Fibroblast of the conjunctiva (primary cell): Measurements from ENCODE around the gene TIMM21.

Source experiments
- DNase-seq: peaks from one replicate; pipeline ENCODE4 v3.0.0-alpha.2; 2010; ENCODE audit warnings: low read depth

TIMM21 gene

DNA sequence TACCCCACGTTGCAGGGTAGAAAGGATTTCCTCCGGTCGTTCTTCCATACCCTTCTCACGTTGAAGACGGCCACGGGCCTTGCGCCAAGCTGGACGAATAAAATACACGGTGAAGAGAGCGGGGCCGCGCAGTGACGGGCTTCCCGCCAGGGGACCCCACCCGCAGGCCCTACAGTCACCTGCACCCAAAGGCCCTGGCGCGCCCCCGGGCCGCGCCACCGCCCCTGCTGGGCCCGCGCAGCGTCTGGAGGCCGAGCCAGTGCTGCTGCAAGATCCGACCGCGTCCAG, 888 bp upstream of the TIMM21 start:
- DNase-seq: no peak

DNA sequence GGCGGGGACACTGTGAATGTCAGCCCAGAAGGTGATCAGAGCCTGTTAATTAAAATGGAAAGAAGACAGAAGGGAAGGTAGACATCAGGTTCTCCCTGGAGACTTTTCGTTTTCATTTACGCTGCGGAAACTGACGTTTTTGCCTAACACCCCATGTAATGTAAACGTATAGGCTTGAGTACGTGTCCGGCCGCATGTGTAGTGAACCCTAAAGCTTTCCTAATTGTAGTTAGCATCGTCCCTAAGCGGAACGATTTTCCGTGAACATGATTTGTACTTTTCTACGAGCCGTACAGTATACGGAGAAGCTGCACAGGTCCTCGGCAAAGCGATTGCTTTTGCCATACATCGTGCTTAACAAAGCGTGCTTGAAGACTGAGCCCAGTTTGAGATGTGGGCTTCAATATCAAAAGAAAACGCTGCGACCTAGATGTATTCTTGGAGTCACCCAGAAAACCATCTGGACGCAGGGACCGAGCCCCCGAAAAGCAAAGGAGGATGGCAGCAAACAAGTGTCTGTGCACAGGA, 284 bp downstream of the TIMM21 start:
- DNase-seq: no peak

DNA sequence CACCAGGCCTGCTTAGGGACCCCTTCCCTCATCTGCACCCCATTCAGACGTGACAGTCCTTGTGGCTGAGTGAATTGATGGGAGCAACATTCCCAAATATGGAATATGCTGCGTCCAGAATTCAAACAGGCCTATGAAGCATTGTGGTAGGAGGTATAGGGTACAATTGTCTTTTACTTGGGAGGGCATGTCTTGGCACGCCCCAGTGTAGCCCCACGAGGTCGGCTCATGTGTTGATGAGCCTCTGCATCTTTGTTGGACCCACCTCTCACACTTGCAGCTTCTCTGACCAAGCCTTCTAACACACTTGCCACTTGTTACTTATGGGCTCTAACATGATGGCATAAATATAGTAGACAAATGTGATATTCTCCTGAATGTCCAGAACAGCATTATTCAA, 1.6 kb downstream of the TIMM21 start:
- no peak for DNase-seq

DNA sequence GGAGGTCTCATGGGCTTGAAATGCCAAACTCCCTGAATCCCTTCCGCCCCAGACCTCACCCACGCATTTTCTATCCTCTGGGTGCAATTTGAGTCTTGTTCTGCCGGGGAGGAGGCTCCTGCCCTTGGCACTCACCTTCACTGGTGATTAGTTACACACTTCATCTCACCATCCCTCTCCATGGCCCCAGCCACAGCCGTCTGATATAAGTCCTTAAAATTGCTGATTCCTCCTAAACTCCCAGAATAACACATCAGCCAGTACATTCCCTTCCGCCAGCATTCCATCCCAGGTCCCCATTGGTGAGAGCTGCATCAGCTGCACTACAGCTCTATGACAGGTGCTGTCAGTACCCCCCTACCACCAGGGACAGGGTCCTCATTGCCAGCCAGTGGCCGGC, 3.9 kb downstream of the TIMM21 start:
- DNase-seq: no peak

DNA sequence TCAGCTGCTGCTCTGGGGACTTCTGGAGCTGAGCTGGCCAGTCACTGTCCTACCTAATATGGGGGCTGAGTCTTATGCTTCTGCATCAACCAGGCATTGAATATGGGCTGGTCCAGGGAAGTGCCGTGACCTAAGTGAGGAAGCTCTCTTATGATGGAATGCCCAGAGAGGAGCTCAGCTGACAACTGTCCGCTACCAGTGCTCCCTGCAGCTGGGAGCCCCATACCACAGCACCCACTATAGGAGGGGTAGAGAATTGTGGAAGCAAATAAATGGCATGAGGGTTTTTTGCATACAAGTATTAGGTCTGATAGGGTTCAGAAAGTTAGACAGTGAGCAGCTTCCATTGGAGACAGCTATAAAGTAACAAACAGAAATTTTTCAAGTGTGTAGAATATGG, 4.5 kb downstream of the TIMM21 start:
- DNase-seq: no peak

DNA sequence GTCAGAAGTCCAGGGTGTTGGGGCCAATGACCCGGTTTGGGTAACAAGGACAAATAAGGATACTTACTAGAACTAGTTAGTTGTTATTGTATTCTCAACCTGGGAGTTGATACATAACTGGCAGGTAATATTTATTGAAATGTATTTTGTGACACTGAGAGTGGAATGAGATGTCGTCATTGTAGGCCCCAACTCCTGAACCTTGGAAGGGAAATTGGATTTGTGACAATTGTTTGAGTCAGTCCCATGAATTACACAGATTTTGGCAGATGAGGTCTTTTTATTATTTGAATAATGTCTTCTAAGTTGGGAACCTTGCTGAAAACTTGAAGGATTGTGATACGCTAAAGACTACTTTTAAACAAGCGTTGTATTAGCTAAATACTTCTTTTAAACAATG, 5.1 kb downstream of the TIMM21 start:
- DNase-seq: no peak

DNA sequence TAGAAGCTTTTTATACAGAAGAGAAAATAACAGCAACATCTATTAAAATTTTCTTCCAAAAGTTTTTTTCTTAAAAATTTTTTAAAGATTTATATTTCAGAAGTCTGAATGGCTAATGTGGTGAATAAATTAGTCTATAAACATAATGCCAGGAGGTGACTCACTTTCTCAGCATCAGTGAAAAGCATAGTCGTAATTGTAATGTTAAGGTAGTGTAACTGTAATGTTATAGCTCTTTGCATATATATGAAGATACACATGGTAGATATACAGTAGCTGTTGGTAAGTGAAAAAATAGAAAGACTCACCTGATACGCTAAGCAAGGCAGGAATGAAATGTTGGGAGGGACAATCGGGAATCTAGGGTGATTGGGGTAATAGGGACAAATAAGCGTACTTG, 5.5 kb downstream of the TIMM21 start:
- DNase-seq: no peak

DNA sequence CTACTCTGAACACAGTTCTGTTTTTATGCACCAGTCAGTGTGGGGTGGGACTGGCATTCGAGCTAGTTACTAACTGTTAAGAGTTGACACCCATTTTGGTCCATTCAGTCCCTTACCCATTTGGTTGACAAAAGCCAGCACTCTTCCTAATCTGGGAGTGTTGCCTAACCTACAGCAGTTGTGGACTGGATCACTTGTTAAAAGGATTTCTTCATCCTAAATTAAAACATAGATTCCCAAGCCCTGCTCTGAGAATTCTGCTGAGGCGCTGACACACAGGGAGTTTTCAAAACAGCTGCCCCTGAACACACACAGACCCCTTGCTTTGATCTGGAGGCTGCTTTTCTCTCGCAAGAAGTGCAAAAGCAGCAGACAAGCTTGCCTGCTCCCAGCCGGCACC, 6.4 kb downstream of the TIMM21 start:
- DNase-seq: no peak

DNA sequence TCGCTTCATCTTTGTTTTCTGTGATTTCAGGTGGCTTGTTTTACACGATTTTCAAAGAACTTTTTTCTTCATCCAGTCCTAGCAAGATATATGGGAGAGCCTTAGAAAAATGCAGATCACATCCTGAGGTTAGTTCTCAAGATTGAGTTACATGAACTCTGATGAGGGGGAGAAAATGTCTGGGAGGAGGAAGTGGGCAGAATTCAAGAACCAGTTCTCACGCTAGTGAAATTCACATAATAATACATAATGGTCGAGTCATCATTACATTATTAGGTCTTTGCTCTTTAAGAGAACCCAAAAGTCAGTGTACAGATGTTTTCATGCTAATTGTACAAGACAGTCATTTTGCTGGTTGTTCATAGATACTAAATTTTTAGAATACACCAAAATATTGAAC, 7.0 kb downstream of the TIMM21 start:
- no peak for DNase-seq

DNA sequence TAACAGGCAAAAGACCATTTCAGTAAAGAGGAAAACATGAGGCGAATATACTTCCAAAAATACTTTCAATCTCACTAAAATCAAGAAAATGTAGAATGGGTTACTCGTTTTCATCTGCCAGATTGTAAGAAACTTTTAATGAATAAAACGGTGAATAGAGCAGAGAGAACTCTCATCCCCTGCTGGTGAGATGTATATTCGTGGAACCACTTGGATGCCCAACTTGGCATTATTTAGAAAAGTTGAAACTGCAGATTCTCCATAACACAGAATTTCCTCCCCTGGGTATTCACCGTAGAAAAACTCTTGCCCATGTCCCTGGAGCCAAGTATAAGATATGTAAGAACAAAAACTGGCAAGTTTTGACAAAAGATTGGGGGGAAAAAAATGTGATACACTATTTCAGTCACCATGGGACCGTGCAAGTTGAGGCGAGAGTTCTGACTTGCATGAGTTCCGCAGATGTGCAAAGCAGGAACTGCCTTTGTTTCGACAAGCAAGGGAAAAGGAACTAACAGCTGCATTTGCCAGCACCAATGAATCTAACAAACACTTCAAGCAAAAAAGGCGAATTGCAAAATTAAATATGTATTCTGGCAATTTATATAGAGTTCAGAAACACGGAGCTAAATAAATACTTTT, 14.8 kb downstream of the TIMM21 start:
- DNase-seq: no peak

DNA sequence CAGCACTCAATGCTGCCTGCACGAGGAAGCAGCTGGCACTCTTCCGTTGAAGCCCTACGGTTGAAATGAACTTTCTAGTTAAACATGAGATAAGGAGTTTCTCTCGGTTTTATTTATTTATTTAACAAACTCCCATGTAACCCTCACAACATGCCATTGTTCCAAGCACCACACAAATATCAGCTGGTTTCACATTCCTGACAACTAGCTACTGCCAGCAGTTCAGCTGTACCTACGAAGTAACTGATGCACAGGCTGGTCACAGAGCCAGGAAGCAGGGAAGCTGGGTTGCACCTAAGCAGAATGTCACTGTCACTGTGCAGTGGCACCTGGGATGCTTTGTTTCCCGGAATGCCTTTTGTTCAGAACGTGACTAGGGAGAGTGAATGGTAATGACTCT, 18.1 kb downstream of the TIMM21 start:
- DNase-seq: no peak

DNA sequence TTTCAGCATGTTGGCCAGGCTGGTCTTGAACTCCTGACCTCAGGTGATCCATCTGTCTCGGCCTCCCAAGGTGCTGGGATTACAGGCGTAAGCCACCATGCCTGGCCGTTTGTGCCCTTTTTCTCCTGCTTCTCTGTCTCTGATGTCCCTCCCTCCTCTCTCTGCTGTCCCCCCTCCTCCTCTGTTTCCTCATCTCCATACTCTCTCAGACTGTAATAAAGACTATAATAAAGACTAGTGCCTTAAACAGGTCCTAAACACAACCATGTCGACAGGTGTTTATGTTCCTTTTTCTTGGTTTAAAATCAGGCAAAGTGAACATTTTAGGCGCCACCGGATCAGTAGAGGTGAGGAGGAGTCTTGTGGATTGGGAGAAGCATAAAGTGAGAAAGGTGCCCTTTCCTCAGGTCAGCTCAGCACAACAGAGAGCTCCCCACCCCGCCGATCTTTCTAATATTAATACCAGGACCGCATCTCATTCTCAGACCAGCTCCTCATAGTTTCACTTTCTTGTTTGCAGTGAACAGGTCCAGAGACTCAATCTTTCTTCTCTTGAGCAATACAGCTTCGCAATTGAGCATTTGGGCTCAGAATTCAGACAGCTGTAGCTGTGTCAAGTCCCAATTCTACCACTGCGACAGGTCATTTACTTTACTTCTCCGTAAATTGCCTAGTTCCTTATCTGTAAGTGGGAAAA, 23.7 kb downstream of the TIMM21 start:
- no peak for DNase-seq

DNA sequence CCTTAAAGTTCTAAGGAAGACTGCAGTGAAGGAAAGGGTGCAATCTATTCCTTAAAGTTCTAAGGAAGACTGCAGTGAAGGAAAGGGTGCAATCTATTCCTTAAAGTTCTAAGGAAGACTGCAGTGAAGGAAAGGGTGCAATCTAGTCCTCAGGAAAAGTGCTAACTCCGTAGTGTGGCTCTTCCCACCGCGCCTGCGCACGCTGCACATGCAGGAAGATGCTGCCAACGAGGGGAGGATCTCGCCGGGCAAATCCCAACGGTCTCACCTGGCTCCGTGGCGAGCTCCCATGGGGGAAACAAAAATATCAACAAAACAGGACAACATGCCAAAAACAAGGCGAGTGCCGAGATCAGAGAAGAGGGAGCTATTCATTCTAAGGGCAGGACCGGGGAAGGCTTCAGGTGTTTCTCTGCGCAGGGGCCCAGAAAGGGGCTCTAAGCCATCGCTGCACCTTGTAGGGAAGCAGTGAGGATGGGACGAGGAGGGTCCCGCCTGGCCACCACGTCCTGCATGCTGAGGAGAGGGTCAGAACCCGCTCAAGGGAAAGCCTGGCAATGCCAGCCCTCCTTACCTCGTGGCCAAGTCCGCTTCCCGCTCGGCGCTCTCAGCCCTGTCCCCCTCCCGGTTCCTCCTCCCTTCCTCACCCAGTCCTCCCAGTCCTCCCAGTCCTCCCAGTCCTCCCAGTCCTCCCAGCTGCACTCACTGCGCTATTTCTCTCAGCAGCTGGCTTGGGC, 24.5 kb downstream of the TIMM21 start:
- DNase-seq: no peak

DNA sequence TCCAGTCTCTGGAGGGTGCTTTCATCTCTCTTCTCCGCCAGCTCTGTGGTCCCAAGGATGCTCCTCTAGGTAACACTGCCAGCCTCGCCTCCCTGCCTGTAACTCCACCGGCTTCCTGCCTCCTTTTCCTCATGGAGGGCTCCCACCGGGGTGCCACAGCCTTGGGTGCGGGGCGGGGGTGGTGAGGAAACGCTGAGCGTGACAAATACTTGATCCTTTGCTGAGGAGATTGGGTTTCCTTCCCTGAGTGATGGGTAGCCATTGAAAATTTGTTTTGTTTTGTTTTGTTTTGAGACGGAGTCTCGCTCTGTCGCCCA, 25.1 kb downstream of the TIMM21 start:
- DNase-seq: no peak

DNA sequence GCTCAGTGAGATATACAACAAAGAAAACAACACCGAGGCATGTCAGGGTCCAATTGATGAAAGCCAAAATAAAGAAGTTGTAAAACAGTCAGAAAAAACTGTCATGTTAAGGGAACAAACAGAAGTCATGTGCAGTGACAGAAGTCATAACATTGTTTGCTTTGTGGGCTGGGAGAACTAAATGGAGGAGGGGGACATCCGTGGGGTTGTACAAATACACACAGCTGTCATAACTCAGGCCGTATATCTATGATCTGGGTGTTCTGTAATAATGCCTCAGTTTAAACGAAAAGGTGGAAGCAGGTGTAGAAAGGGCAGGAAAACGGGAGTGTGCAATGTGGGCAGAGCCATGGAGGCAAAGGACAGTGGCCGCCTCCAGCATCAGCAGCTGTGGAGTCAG, 27.3 kb downstream of the TIMM21 start:
- DNase-seq: no peak

DNA sequence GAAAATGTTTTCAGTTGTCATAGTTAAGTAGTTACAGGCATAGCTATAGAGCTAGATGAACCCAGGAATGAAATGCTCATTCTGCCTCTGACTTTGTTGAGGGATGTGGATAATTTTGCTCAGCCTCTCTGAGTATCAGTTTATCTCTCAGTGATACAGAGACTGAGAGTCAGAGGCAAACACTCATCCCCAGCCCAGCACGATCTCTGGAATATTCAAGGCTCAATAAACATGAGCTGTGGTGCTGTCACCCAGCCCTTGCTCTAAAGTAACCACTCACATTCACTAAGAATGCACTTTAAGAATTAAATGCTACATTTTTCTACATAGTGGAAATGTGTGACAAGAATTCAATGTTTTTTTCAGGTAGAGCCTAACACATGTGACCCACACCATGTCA, 30.6 kb downstream of the TIMM21 start:
- no peak for DNase-seq

DNA sequence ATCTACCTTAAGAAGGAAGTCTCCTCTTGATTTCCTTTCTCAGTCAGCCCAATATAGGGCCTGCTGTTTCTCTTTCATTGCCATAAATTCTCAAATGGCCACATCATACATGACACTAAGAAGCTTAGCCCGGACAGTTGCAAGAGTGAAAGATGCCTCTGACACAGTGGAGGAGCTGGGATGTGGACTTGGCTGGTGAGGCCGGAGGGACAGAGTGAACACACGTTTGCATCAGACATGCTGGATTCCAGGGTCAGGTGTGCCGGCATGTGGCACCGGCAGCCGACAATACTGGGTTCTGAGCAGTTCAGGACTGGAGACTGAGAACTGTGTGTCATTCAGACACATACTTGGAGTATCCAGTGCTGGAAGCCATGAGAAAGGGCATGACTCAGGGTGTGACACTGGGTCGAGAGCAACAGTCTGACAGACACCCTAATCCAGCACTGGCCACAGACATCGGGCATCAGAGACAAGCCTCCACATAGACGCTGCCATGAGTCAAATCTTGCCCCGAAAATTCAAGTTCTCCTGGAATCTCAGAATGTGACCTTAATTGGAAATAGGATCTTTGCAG, 31.4 kb downstream of the TIMM21 start:
- DNase-seq: no peak

DNA sequence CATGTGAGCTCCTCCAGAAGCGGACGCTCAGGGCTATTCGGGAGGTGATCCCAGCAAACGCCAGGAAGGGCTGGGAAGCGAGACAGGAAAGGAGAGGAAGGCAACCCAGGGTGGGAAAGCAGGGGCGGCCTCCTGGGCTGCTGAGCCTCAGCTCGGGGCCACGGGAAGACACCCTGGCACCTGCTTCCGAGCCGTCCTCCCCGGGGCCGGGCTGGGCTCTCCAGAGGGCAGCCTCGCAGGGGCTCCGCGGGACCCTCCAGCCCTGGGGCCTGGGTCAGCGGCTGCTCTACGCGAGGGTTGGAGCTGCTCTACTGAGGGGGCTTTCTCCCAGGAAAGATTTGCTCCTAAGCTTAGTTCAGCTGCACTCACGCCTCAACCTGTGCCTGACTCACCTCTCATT, 34.0 kb downstream of the TIMM21 start:
- no peak for DNase-seq

DNA sequence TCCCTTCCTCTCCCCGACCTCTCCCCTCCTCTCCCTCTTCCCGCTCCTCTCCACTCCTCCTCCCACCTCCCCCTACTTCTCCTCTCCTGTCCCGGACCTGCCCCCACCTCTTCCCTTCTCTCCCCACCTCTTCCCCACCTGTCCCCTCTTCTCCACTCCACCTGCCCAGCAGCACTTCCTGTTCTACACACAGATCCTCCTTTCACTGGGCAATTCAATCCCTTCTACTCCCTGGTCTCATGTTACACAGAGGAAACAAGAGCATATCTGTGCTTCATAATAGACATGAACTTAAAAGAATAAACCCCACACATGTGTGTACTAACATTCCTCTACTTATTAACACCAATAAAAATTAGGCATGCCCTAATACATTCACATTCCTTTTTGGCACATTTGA, 34.8 kb downstream of the TIMM21 start:
- no peak for DNase-seq

DNA sequence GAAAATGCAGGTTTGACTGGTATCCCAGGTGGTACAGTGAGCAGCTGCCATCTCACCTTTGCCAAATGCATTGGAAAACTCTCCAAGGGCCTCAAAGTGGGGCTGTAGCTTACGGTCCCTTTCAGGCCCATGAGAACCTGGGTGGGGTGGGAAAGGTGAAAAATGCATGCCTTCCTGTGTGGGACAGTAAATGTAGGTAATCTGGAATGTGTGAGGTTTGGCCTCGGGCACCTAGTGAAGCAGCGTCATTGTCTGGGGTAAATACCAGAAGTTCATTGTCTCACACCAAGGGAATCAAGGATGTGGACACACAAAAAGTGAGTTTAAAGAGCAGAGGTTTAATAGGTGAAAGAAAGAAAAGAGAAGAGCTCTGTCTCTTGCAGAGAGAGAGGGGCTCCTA, 36.6 kb downstream of the TIMM21 start:
- no peak for DNase-seq

DNA sequence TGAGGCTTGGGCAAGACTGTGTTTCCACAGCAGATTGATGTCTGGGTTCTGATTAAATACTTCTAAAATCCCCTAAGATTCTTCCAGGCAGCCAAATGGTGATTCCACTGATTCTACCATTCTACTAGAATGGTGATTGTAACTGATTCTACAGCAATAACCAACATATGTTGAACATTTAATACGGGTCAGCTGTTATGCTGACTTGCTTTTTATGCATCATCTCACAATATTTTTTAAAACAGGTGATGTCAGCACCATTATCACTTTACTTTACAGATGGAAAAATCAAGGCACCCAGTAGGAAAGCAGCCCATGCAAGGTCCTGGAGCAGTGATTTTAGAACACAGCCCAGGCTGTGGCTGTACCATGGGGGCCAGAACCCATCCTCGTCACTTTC, 37.5 kb downstream of the TIMM21 start:
- DNase-seq: no peak

DNA sequence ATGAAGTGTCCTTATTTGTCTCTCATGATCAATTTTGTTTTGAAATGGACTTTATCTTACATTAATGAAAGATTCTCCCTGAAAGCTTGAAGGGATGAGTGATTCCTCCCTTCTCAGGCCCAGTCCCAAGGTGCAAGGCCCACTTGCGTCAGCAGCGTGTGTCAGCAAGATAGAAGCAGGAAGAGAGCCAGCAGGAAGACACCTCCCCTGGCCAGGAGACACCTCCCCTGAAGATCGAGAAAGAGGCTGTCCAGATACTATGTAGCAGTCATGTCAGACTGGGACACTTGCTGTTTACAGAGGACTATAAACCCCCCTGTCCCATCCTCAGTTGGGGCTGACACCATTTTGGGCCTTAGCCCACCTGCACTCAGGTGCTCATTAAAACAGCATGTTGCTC, 38.3 kb downstream of the TIMM21 start:
- DNase-seq: no peak

DNA sequence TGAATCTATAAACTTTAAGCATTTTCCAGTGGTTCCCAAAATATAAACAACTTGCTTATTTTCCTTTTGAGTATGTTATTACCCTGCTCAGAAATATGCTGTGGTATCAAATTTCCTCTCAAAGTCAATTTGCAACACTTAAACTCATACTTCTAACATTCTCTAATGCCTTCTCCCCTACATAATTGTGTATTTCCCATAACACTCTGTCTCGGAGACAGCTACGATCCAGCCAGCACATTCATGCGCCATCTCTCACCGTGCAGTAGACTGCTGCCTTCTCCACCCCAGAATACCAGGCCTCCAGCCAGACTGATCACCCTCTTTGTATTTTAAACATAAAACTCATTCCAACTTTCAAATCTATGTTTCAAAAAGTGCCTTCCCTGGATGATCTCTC, 41.8 kb downstream of the TIMM21 start:
- no peak for DNase-seq
